ENCODE results near the gene COL5A1. TPM values are rescaled to one million over a fixed set of nuclear protein-coding genes. Genes with fewer than 3 reads are reported as not detected.

Gene COL5A1
- total RNA-seq, 1 donor from 2014 or later = 6.1 TPM

DNA sequence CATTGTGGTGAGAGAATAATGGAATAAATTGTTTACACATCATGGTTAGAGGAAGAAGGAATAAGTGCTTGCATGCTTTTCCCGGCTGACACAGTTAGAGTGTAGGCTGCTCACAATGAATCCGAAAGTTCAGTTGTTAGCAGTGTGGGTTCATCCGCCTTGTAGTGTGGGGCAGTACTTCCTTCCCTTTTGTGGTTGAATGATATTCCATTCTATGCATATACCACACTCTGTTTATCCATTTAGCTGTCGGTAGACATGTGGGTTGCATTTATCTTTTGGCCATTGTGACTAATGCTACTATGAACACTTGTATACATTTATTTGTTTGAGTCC, 84.0 kb downstream of the COL5A1 start:
- no peaks in the 10 kb centered on the region for H3K27me3 ChIP-seq
- no peak overlapping the region for H3K9ac ChIP-seq
- H3K9me3 ChIP-seq (ENCODE audit: low read depth) = no peaks in the 10 kb centered on the region
- no peak overlapping the region for H3K27ac ChIP-seq
- Mint-ChIP-seq H3K27ac (no peak overlapping the region), H3K4me3 (no peak overlapping the region), H3K36me3 (no peaks in the 10 kb centered on the region), H3K27me3 (ENCODE audit: insufficient read depth, low read depth) (no peaks in the 10 kb centered on the region), H3K9me3 (no peaks in the 10 kb centered on the region), H3K4me1 (peaks cover 2% of the 10 kb centered on the region)
- H2AFZ ChIP-seq (replicated peaks) = no peak overlapping the region
- no peak overlapping the region for H3K4me3 ChIP-seq
- no peaks in the 10 kb centered on the region for H4K20me1 ChIP-seq (ENCODE audit: low read depth)
- no peak for DNase-seq (ENCODE audit: low spot score)
- H3K4me1 ChIP-seq = no peaks in the 10 kb centered on the region
- H3F3A ChIP-seq (ENCODE audit: low read depth) = no peaks in the 10 kb centered on the region
- H3K79me2 ChIP-seq (ENCODE audit: low read depth) = no peaks in the 10 kb centered on the region
- H3K4me2 ChIP-seq = no peak overlapping the region
- H3K36me3 ChIP-seq = no peaks in the 10 kb centered on the region
- TF ChIP-seq EZH2phosphoT487 (IDR thresholded peaks at IDR 0.05) (no peak), EZH2 (IDR thresholded peaks at IDR 0.05) (no peak)

GRCh38 chr9:134726026-134726721, 84.6 kb downstream of the COL5A1 start:
- no peaks in the 10 kb centered on the region for H3K9me3 Mint-ChIP-seq
- H3K9ac ChIP-seq = no peak overlapping the region
- no peaks in the 10 kb centered on the region for H3K27me3 ChIP-seq
- no peak overlapping the region for H3K27ac Mint-ChIP-seq
- H4K20me1 ChIP-seq (ENCODE audit: low read depth) = no peaks in the 10 kb centered on the region
- no peak overlapping the region for H3K4me3 Mint-ChIP-seq
- no peak for DNase-seq (ENCODE audit: low spot score)
- no peaks in the 10 kb centered on the region for H3K27me3 Mint-ChIP-seq (ENCODE audit: insufficient read depth, low read depth)
- H3K4me1 Mint-ChIP-seq = peaks cover 2% of the 10 kb centered on the region
- H3K36me3 ChIP-seq = no peaks in the 10 kb centered on the region
- TF ChIP-seq CTCF (IDR thresholded peaks at IDR 0.05) = no peak
- TF ChIP-seq EZH2 (IDR thresholded peaks at IDR 0.05) = no peak
- TF ChIP-seq EZH2phosphoT487 (IDR thresholded peaks at IDR 0.05) = no peak
- no peaks in the 10 kb centered on the region for H3K9me3 ChIP-seq (ENCODE audit: low read depth)
- H3K27ac ChIP-seq = no peak overlapping the region
- H3K4me3 ChIP-seq = no peak overlapping the region
- no peaks in the 10 kb centered on the region for H3K36me3 Mint-ChIP-seq
- no peak overlapping the region for H2AFZ ChIP-seq (replicated peaks)
- no peaks in the 10 kb centered on the region for H3K4me1 ChIP-seq
- H3K4me2 ChIP-seq = no peak overlapping the region
- H3F3A ChIP-seq (ENCODE audit: low read depth) = no peaks in the 10 kb centered on the region
- no peaks in the 10 kb centered on the region for H3K79me2 ChIP-seq (ENCODE audit: low read depth)

- H3K4me3 ChIP-seq = no peak overlapping the region
- no peak overlapping the region for H3K9ac ChIP-seq
- no peak for DNase-seq (ENCODE audit: low spot score)
- no peak overlapping the region for H3K27ac ChIP-seq
- no peaks in the 10 kb centered on the region for H3K9me3 ChIP-seq (ENCODE audit: low read depth)
- no peaks in the 10 kb centered on the region for H3F3A ChIP-seq (ENCODE audit: low read depth)
- H4K20me1 ChIP-seq (ENCODE audit: low read depth) = no peaks in the 10 kb centered on the region
- Mint-ChIP-seq H3K27me3 (ENCODE audit: insufficient read depth, low read depth) (no peaks in the 10 kb centered on the region), H3K9me3 (no peaks in the 10 kb centered on the region), H3K4me1 (peaks cover 2% of the 10 kb centered on the region), H3K4me3 (no peak overlapping the region), H3K36me3 (no peaks in the 10 kb centered on the region), H3K27ac (no peak overlapping the region)
- no peaks in the 10 kb centered on the region for H3K36me3 ChIP-seq
- no peaks in the 10 kb centered on the region for H3K4me1 ChIP-seq
- no peaks in the 10 kb centered on the region for H3K79me2 ChIP-seq (ENCODE audit: low read depth)
- H3K27me3 ChIP-seq = no peaks in the 10 kb centered on the region
- H2AFZ ChIP-seq (replicated peaks) = no peak overlapping the region
- no peak overlapping the region for H3K4me2 ChIP-seq
- TF ChIP-seq EZH2phosphoT487 (IDR thresholded peaks at IDR 0.05) (no peak), CTCF (IDR thresholded peaks at IDR 0.05) (no peak), EZH2 (IDR thresholded peaks at IDR 0.05) (no peak)
Measured at GRCh38 chr9:134726722-134727034, 85.1 kb downstream of the COL5A1 start.

- H3K79me2 ChIP-seq (ENCODE audit: low read depth) = no peaks in the 10 kb centered on the region
- H3K4me1 ChIP-seq = no peaks in the 10 kb centered on the region
- H3K27ac Mint-ChIP-seq = no peak overlapping the region
- no peak for TF ChIP-seq EZH2 (IDR thresholded peaks at IDR 0.05)
- no peak for TF ChIP-seq CTCF (IDR thresholded peaks at IDR 0.05)
- H3K36me3 ChIP-seq = no peaks in the 10 kb centered on the region
- no peak overlapping the region for H3K4me3 Mint-ChIP-seq
- no peaks in the 10 kb centered on the region for H3K9me3 ChIP-seq (ENCODE audit: low read depth)
- no peaks in the 10 kb centered on the region for H3F3A ChIP-seq (ENCODE audit: low read depth)
- H3K27ac ChIP-seq = no peak overlapping the region
- no peaks in the 10 kb centered on the region for H3K27me3 ChIP-seq
- no peaks in the 10 kb centered on the region for H3K9me3 Mint-ChIP-seq
- no peaks in the 10 kb centered on the region for H3K36me3 Mint-ChIP-seq
- no peak overlapping the region for H3K4me2 ChIP-seq
- no peaks in the 10 kb centered on the region for H3K27me3 Mint-ChIP-seq (ENCODE audit: insufficient read depth, low read depth)
- DNase-seq (ENCODE audit: low spot score) = no peak
- no peak overlapping the region for H3K4me3 ChIP-seq
- H2AFZ ChIP-seq (replicated peaks) = no peak overlapping the region
- H3K9ac ChIP-seq = no peak overlapping the region
- no peaks in the 10 kb centered on the region for H4K20me1 ChIP-seq (ENCODE audit: low read depth)
- H3K4me1 Mint-ChIP-seq = peaks cover 2% of the 10 kb centered on the region
Measured at GRCh38 chr9:134728021-134728795, 86.6 kb downstream of the COL5A1 start.
